Type B pancreatic cell (in vitro differentiated cells): ENCODE results near the gene TMEM86B. TPM values are rescaled to one million over a fixed set of nuclear protein-coding genes. Genes with fewer than 3 reads are reported as not detected.

Experiments used
- DNase-seq: peaks from one replicate; pipeline ENCODE4 v3.0.0; 2021; ENCODE audit warnings: mixed read lengths; ENCODE audit not compliant: unreplicated experiment; ENCODE audit errors: extremely low spot score
- H3K27ac Mint-ChIP-seq: 2 replicates; pipeline ENCODE4 v1.8.0; 2021; ENCODE audit warnings: mild to moderate bottlenecking, mixed read lengths
- H3K27me3 Mint-ChIP-seq: 2 replicates; pipeline ENCODE4 v1.8.0; 2021; ENCODE audit warnings: mixed read lengths
- H3K36me3 Mint-ChIP-seq: 2 replicates; pipeline ENCODE4 v1.8.0; 2021; ENCODE audit warnings: mixed read lengths
- H3K4me1 Mint-ChIP-seq: one replicate; pipeline ENCODE4 v1.8.0; 2021; ENCODE audit warnings: mixed read lengths; ENCODE audit not compliant: unreplicated experiment
- H3K4me3 Mint-ChIP-seq: 2 replicates; pipeline ENCODE4 v1.8.0; 2021; ENCODE audit warnings: mild to moderate bottlenecking, mixed read lengths
- H3K9me3 Mint-ChIP-seq: 2 replicates; pipeline ENCODE4 v1.8.0; 2021; ENCODE audit warnings: mixed read lengths
- CTCF ChIP-seq: fragments of 200-600 bp; sonication (generic); conservative IDR thresholded peaks from 2 replicates; pipeline ENCODE4 v1.5.0; 2021; ENCODE audit warnings: antibody characterized with exemption, mild to moderate bottlenecking
- total RNA-seq: library from RNA; stranded (reverse); gene quantifications from 2 replicates; pipeline ENCODE4 v1.2.1, GENCODE V29; 2021; ENCODE audit warnings: low replicate concordance

The TMEM86B gene
- total RNA-seq, 1 donor from 2014 or later = 14.4 TPM

DNA sequence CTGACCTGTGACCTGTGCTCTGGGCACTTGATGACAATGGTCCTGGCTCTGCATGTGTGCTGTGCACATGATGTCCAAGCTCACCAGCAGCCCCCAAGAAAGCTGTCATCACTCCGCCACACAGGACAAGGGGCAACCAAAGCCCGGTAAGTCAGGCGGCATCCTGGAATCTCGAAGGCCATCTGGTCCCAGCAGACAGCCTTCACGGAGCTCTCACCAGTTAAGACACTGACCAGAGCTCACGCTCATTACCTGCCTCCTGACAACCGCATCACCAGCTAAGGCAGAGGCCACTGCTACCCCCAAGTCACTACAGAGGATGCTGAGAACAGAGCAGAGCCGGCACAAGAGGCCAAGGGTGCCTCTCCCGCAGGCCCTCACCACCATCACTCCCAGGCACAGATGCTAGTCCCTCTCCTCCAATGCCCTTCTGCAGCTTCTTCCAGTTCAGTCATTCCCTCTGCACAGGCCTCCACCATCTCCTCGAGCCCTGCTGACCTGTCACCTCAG lies 19.7 kb upstream of the TMEM86B start:
- H3K4me3 Mint-ChIP-seq = no peak overlapping the region
- peak overlapping the region; percentile 75 for H3K27ac Mint-ChIP-seq
- no peaks in the 10 kb centered on the region for H3K27me3 Mint-ChIP-seq
- no peaks in the 10 kb centered on the region for H3K9me3 Mint-ChIP-seq
- TF ChIP-seq CTCF = no peak
- DNase-seq = no peak
- H3K4me1 Mint-ChIP-seq = peaks cover 23% of the 10 kb centered on the region
- H3K36me3 Mint-ChIP-seq = no peaks in the 10 kb centered on the region

DNA sequence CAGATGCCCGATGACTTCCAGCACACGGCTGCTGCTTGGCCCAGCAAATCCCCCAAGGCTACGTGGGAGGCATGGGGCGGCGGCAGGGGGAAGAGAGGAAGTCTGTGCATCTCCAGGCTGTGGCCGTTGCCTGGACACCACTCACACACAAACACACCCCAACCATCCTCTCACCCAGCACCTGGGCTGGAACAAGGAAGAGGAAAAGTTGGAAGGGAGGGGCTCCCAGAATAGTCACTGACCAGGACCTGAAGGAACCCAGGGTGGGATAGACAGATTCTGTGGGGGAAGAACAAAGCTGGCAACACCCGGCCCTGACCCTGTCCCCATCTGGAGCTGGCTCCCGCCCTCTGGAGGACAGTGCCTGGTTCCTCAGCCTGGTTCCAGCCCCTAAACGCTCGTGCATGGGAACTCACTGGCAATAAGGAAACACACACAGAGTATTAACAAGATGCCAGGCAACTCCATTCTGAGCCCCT lies 19.1 kb upstream of the TMEM86B start:
- H3K36me3 Mint-ChIP-seq = peaks cover 2% of the 10 kb centered on the region
- no peak for DNase-seq
- H3K9me3 Mint-ChIP-seq = no peaks in the 10 kb centered on the region
- no peaks in the 10 kb centered on the region for H3K27me3 Mint-ChIP-seq
- TF ChIP-seq CTCF = no peak
- H3K4me3 Mint-ChIP-seq = no peak overlapping the region
- peak overlapping the region; percentile 75 for H3K27ac Mint-ChIP-seq
- peaks cover 23% of the 10 kb centered on the region for H3K4me1 Mint-ChIP-seq

GRCh38 chr19:55246462-55247451 lies 18.2 kb upstream of the TMEM86B start:
- no peak for DNase-seq
- TF ChIP-seq CTCF = no peak
- Mint-ChIP-seq H3K27me3 (no peaks in the 10 kb centered on the region), H3K9me3 (no peaks in the 10 kb centered on the region), H3K36me3 (peaks cover 4% of the 10 kb centered on the region), H3K4me3 (no peak overlapping the region), H3K4me1 (peaks cover 22% of the 10 kb centered on the region), H3K27ac (no peak overlapping the region)

DNA sequence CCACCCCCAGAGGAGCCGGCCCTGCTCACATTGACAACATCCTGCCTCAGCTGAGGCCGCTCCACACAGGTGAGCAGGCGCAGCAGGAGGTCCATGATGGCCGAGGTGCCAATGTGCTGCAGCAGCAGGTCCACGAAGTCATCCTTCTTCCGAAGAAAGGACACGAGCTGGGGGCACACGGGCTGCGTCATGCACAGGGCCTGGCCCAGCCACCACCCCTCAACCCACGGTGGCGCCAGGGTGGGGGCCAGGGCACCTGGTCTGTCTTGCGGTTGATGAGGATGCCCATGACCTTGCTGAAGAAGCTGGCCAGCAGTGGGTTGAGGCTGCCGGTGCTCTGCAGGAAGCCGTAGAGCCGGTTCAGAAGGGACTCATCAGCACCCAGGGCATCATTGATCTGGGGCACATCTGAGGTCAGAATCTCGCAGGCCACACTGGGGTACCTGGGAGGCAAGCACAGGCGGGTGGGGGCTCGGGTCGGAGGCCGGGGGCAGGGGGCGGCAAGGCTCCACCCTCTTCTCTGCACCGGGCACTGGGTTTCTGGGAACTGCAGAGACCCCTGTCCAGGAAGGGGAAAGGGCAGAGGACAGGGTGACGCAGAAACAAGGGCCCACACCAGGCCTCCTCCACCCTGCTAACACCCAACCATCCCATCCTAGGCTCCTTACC lies 16.8 kb upstream of the TMEM86B start:
- no peak overlapping the region for H3K4me3 Mint-ChIP-seq
- peaks cover 4% of the 10 kb centered on the region for H3K36me3 Mint-ChIP-seq
- H3K9me3 Mint-ChIP-seq = no peaks in the 10 kb centered on the region
- H3K4me1 Mint-ChIP-seq = peaks cover 10% of the 10 kb centered on the region
- no peak for DNase-seq
- no peaks in the 10 kb centered on the region for H3K27me3 Mint-ChIP-seq
- H3K27ac Mint-ChIP-seq = no peak overlapping the region
- no peak for TF ChIP-seq CTCF

- no peaks in the 10 kb centered on the region for H3K9me3 Mint-ChIP-seq
- DNase-seq = no peak
- H3K27ac Mint-ChIP-seq = no peak overlapping the region
- TF ChIP-seq CTCF = no peak
- no peaks in the 10 kb centered on the region for H3K27me3 Mint-ChIP-seq
- peaks cover 10% of the 10 kb centered on the region for H3K4me1 Mint-ChIP-seq
- H3K4me3 Mint-ChIP-seq = no peak overlapping the region
- peaks cover 4% of the 10 kb centered on the region for H3K36me3 Mint-ChIP-seq
Observed at GRCh38 chr19:55244004-55244680, 15.6 kb upstream of the TMEM86B start.
